ENCODE data around the gene ZNF496.

DNA sequence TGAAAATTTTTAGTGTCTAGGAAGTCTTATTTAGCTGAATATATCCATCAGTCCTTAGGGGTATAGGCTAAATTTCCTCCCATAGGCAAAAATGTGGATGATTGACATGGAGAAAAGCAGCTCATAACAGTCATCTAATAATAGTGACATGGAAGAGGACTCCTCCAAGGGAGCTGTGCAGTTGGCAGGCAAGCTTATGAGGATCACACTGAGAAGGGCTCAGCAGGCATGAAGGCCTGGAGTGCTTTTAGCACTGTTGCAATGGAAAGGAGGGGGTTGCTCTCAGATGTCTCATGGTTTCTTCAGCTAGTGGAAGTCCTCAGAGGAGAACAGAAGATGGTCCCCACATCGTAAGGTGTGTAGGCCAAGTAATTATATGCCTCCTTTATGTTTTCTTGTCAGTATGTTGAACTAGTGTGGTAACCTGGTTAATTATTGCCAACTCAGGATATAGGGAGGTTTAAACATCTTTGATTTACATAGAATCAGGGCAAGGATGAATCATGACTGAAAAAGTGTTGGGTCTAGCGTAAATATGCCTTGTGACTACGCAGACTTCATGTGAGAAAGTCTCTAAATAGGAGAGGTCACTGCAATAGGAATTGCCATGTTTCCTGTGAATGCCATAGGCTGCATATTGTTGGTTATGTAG is 56.9 kb downstream of the ZNF496 start:
- TF ChIP-seq, protein P1, sequence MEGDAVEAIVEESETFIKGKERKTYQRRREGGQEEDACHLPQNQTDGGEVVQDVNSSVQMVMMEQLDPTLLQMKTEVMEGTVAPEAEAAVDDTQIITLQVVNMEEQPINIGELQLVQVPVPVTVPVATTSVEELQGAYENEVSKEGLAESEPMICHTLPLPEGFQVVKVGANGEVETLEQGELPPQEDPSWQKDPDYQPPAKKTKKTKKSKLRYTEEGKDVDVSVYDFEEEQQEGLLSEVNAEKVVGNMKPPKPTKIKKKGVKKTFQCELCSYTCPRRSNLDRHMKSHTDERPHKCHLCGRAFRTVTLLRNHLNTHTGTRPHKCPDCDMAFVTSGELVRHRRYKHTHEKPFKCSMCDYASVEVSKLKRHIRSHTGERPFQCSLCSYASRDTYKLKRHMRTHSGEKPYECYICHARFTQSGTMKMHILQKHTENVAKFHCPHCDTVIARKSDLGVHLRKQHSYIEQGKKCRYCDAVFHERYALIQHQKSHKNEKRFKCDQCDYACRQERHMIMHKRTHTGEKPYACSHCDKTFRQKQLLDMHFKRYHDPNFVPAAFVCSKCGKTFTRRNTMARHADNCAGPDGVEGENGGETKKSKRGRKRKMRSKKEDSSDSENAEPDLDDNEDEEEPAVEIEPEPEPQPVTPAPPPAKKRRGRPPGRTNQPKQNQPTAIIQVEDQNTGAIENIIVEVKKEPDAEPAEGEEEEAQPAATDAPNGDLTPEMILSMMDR (IDR thresholded peaks at IDR 0.05) = no peak
- TF ChIP-seq POLR2A (IDR thresholded peaks at IDR 0.05) = no peak
